SKM-1 (cell line): Measurements from ENCODE around the gene ZNF747.
A peak's percentile ranks its signal among the peaks of the same experiment; 100 is the strongest.
"Not testable (repeated sequence)": the region's sequence is repeated elsewhere in the genome, so short reads cannot be mapped to it uniquely, and the experiment has no call there.

Experiments used
- DNase-seq: peaks from one replicate; lab custom pipeline; 2025; ENCODE audit not compliant: unreplicated experiment; lab: John Stamatoyannopoulos, UW

ZNF747 gene

GRCh38 chr16:30557957-30558788, 23.5 kb upstream of the ZNF747 start, which contains the start of gene ZNF764:
Gene ZNF764 (minus strand): TSS chr16:30558374. CDS start chr16:30558182, 192 bp downstream.
- peak; percentile 92 for DNase-seq

- DNase-seq: no peak
These were observed 23.0 kb upstream of the ZNF747 start for GRCh38 chr16:30557707-30557956.

DNA sequence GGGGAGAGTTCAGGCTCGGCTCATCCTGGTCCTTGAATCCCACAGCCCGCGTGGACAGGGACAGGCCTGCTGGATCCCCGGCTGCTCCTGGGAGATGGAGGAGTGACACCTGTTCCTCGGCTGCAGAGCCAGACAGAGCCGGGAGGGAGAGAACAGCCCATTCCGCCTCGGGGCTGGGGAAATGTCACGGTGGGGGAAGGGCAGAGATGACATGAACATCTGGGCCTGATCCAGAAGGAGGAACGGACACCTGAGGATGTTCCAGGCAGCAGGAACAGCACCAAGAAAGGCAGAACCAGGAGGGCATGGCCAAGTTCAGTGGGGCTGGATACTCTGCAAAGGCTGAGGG, 21.4 kb upstream of the ZNF747 start:
- no peak for DNase-seq

- no peak for DNase-seq
These were observed 20.9 kb upstream of the ZNF747 start for GRCh38 chr16:30555315-30556124.

GRCh38 chr16:30554557-30555314, 20.1 kb upstream of the ZNF747 start:
- no peak for DNase-seq

- DNase-seq: no peak
These were observed 18.8 kb upstream of the ZNF747 start for GRCh38 chr16:30553393-30553899.

GRCh38 chr16:30552956-30553355, 18.3 kb upstream of the ZNF747 start:
- DNase-seq: no peak

GRCh38 chr16:30551781-30552180, 17.1 kb upstream of the ZNF747 start:
- no peak for DNase-seq

DNA sequence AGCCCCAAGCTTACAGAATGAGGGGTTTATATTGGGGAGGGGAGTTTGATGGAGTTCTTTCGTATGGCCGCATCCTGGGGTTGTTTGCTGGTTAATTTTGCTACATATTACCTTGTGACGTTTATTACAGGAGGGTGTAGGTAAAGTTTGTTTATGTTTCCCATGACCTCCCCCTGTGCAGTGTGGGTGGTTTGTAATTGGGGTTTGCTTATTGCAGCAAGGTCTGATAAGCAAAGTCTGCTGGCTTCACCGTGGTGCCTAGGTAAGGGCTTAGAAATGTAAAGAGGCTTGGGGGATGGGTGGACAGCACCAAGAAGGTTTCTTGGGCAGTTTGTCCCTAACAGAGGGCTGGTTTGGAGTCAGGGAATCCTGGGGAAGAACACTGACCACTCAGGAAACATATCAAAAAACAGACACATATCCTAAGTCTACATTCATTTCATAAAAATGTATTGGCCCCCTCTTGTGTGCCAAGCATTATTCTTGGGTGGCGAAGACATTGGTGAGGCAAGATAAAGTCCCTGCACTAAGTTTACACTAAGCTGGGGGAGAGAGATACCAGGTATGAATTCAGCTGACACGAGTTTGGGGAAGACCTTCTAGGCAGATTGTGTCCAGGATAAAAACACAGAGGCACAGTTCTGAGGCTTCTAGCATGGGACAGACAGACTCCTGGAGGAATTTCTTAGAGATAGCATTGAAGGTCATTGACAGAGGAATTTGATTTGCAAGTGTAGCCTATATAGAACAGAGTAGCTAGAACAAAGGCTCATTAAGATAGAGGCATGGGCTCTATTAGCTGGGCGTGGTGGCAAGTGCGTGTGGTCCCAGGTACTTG, 14.0 kb upstream of the ZNF747 start:
- no peak for DNase-seq

DNA sequence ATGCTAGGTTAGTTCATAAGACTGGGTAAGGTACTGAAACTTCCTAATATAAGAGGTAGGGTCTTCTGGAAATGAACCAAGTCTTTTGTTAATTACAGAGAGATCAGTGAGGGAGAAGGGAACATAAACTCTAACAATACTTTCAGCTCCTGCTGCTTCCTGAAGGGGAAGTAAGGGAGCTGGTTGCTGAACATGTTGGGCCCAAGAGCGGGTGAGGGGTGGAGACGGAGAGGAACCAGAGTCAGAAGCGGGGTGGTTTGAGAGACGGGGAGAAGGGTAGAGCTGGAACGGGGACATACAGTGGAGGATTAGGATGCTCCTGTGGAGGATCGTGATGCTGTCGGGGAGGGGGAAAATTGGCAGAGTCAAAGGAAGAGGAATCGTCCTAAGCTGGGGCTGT, 11.5 kb upstream of the ZNF747 start:
- no peak for DNase-seq

DNA sequence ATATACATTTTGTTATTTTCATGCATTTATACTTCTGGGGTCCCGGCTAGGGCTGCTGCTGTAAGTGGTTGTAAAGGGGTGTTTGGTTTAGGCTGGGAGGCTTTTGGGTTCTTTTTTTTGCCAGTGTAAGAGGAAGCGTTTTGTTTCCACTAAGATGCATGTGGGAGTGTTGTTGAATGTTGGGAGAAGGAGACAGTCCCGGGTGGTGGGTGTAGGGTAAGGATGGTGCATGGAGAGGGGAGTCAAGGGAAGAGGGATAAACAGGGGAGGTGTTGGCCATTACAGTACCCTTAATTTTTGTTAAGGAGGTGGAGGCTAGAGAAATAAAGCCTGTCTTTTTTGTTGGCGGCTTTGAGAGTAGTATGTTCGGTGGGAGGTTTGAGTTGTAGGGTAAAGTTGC, 8.4 kb upstream of the ZNF747 start:
- no peak for DNase-seq

- DNase-seq: no peak
These were observed 7.1 kb upstream of the ZNF747 start for GRCh38 chr16:30541502-30542329.

DNA sequence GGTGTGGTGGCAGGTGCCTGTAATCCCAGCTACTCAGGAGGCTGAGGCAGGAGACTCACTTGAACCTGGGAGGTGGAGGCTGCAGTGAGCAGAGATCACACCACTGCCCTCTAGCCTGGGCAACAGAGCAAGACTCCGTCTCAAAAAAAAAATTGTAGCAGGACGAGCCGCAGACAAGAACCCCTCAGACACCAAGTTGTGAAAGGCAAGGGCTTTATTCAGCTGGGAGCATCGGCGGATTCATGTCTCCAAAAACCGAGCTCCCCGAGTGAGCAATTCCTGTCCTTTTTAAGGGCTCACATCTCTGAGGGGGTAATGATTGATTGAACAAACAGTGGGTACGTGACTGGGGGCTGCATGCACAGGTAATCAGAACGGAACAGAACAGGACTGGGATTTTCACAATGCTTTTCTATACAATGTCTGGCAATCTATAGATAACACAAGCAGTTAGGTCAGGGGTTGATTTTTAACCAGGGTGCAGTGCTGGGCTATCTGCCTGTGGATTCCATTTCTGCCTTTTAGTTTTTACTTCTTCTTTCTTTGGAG, 6.3 kb upstream of the ZNF747 start:
- DNase-seq: not testable (repeated sequence)

- not testable (repeated sequence) for DNase-seq
These were observed 5.4 kb upstream of the ZNF747 start for GRCh38 chr16:30539986-30540526.

DNA sequence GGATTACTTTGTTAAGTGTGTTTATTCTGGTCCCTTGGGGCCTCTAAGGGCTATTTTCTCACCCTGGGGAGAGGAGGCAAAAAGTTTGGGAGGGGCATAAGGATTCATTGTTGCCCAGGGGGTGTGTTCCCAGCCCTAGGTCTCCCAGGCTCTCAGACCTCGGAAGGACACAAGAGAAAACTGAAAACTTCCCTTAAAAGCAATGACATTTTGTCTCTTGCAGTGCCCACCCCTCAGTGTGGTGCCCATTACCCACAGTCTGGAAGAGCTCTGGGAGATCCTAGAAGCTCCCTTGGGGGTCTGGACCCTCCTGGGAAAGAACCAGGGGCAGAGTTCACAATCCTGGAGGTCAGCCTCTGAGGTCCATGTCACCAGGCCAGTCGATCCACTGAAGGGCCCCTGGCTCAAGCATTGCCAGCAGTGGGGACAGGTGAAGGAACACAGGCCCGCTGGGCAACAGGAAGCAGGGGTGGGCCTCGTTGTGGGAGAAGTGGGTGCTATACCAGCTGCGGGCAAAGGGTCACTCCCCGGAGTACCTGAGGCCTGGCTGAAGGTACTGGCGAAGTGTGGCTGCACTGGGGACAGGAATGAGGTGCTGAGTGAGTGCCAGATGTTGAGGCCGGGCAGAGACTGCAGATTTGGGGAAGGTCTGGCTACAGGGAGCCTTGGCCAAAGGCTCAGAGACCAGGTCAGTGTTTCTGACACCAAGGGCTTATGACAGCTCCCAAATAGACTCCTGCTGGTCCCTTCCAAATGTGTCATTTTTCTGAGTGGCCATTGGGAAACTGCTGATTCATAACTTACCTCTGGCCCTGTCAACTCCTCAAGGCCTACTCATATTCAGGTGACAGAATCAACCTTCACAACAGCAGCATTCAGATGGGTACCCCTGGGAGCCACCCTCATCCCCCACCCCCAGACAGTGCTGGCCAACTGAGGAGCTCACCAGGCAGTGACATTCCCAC, 4.6 kb upstream of the ZNF747 start:
- DNase-seq: no peak

GRCh38 chr16:30536391-30537024, 1.9 kb upstream of the ZNF747 start:
- DNase-seq: not testable (repeated sequence)

DNA sequence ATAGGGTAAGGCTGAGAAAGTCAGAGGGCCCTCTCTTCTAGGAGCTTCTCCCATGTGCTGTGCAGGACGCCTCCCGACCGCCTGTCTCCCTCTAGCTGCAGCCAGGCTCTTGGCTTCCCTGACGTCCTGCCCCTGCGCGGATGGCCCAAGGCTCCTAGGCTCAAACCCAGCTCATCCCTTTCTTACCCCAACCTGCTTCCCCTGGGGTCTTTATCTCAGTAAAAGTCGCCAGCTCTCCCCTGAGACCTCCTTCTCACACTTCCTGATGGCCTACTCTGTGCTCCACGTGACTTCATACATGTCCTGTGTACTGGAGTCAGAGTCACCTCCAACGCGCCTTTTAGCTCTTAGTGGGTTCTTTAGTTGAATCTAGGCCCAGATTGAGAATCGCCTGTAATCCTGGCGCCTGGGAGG, 1.1 kb upstream of the ZNF747 start:
- DNase-seq: peak; percentile 56
